Breast epithelium (tissue), 3 donors: ENCODE results near the gene KANSL3.

ENCODE experiments used
- CTCF ChIP-seq, 3 donors: fragments of 450-650 bp; IDR thresholded peaks; one replicate each; pipeline ENCODE4 v1.5.1; 2016 to 2017; ENCODE audit warnings: antibody characterized with exemption in 3 of 3, mild to moderate bottlenecking in 3 of 3, moderate library complexity in 3 of 3
- POLR2AphosphoS5 ChIP-seq, 3 donors: sonication (generic); formaldehyde crosslinking; IDR thresholded peaks; one replicate each; pipeline ENCODE4 v1.6.1; 2017; ENCODE audit warnings: antibody characterized with exemption in 3 of 3

GRCh38 chr2:96616535-96616934, 21.6 kb downstream of the KANSL3 start:
- TF ChIP-seq POLR2AphosphoS5 (IDR thresholded peaks at IDR 0.05), result no peak
- no peak for TF ChIP-seq CTCF (IDR thresholded peaks at IDR 0.05)
